ENCODE measurements around the gene MED26.

Gene MED26

DNA sequence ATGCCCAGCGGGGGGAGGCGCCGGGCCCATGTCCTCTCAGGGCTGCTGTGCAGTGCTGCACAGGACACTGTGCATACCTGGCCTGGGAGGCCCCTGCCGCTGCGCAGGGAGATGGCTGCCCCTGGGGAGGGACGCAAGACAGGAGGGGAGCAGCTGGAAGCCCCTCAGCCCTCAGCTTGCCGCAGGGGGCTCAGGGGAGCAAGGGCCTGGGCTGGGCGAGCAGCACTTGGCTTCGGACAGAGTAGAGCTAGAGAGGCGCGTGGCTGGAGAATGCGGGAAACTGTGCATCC is 96.7 kb downstream of the MED26 start:
- no peak for DNase-seq

- no peak for DNase-seq
Measured at GRCh38 chr19:16530540-16531379, 97.2 kb downstream of the MED26 start.

DNA sequence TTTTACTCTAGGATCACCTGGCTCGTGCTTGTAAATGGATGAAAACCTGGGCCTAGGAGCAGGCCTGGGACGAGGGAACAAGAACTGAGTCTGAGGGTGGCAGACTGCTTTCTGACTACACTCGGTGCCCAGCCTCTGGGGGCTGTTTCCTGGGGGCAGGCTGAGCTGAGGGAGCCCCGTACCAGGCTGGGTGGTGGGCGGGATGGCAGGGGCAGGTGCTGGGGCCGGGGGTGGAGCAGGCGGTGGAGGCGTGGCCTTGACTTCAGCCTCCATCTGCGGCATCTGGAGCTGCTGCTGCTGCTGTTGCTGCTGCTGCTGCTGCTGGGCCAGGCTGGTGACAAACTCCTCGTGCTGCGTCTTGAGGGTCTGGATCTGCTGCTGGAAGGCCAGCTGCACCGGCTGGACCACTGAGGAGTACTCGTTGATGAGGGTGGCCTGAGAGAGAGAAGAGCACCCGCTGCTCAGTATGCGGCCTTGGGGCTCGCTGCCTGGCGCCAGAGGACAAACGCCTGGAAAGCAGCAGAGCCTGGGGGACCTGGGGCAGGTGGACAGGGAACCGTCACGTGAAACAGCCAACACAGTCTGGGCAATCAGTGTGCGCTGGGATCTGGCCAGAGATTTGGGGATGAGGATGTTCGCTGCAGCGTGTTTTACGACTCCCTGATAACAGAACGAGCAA is 98.4 kb downstream of the MED26 start:
- DNase-seq, result no peak

DNA sequence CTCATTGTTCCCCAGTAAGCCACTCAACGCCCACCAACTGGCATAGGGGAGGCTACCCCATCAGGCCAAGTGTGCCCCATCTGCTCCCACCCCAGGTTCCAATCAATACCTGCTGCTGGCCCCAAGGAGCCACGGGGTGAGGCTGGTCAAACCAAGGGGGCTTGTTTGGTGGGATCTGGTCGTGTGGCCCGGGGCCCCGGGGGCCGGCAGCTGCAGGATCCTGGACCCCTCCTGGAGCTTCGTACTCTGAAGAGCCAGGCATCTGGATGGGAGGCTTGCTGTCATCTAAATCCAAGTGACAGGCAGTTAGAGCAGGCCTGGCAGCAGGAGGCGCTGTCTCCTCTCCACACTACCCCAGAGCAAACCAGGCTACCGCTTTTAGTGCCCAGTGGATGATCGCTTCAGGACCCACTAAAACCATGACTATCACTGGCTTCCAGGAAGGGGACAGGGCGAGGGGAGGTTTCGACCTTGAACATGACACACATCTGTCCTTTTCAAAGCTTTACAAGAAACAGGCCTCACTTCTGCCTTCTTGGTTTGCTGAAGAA is 100.0 kb downstream of the MED26 start:
- no peak for DNase-seq

DNA sequence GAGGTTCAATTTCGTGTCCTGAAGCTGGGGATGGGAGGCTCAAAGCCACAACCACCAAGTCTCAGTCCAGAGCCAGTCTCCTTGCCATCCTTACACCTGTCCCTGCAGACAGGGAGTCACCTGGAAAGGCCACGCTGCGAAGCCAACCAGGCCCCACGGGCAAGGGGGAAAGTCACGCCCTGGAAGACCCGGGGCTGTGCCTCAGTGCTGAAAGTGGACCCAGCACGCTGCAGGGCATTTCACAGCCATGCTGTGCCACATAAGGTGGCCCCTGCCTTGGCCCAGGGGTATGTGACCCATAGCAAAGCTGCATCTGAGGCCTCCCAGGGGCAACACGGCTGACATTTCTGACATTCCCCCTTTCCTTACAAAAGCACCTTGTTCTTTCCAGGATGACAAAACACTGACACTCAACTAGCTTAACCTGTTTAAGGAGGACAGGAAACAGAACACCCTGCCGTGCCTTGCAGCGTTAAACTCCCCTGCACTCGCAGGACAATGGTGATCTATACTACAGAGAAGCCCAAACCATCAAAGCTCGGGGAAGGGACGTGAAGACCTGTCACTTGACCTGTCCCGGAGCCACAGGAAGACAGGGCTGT is 100.6 kb downstream of the MED26 start:
- DNase-seq, result no peak

GRCh38 chr19:16525751-16526481 is 102.1 kb downstream of the MED26 start:
- DNase-seq, result no peak

DNA sequence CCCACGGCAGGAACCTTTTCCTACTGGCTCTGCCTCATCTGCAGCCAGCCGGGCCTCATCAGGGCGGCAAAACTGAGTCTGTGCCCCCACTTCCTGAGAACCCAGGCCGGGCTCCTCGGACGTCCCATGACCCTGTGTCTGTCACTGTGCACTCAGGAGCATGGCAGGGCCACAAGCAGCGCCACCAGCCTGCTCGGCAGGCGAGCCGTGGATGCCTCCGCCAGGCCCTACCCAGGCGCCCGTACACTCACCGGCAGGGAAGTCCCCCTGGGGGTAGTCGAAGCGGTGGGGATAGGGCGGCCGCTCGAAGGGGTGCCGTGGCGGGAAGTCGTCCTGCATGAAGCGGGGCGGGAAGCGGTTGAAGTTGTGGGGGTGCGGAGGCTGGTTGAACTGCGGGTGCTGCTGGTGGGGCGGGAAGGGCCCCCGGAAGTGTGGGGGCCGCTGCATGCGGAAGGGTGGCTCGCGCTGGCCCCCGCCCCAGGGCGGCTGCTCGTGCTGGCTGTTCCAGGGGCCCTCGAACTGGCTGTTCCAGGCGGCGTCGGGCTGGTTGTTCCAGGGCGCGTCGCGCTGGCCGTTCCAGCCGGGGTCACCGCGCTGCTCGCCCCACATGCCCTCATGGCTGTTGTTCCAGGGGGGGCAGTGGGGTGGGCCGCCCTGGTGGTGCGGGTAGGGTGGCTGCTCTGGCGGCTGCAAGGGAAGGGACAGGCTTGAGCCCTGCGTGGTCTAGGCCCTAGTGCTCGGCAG is 102.8 kb downstream of the MED26 start:
- DNase-seq, result no peak
